WI38 (cell line): ENCODE data around the gene PLCL2.

Source experiments
- H3K4me3 ChIP-seq: 2 replicates; pipeline ENCODE4 v1.5.1; 2011; ENCODE audit warnings: low read depth, mild to moderate bottlenecking, control low read depth, low read length
- CTCF ChIP-seq: IDR thresholded peaks from 2 replicates; pipeline ENCODE4 v1.5.1; 2012; ENCODE audit warnings: low read depth, mild to moderate bottlenecking, control low read depth, low read length

Gene PLCL2

GRCh38 chr3:17040990-17041377, 156.2 kb downstream of the PLCL2 start:
- H3K4me3 ChIP-seq, result no peak overlapping the region
- no peak for TF ChIP-seq CTCF

- H3K4me3 ChIP-seq, result no peak overlapping the region
- no peak for TF ChIP-seq CTCF
Observed at GRCh38 chr3:17044855-17045254, 160.1 kb downstream of the PLCL2 start.

- no peak for TF ChIP-seq CTCF
- H3K4me3 ChIP-seq, result no peak overlapping the region
Observed at GRCh38 chr3:17045705-17046104, 160.9 kb downstream of the PLCL2 start.

GRCh38 chr3:17046623-17047022, 161.9 kb downstream of the PLCL2 start:
- no peak for TF ChIP-seq CTCF
- H3K4me3 ChIP-seq, result no peak overlapping the region

- no peak overlapping the region for H3K4me3 ChIP-seq
- no peak for TF ChIP-seq CTCF
Observed at GRCh38 chr3:17047162-17047561, 162.4 kb downstream of the PLCL2 start.

- no peak for TF ChIP-seq CTCF
- no peak overlapping the region for H3K4me3 ChIP-seq
Observed at GRCh38 chr3:17047894-17048293, 163.1 kb downstream of the PLCL2 start.

GRCh38 chr3:17050071-17050470, 165.3 kb downstream of the PLCL2 start:
- H3K4me3 ChIP-seq, result no peak overlapping the region
- TF ChIP-seq CTCF, result no peak
